A673 (cell line): Measurements from ENCODE around the gene CASD1. TPM values are rescaled to one million over a fixed set of nuclear protein-coding genes. Genes with fewer than 3 reads are reported as not detected.

Experiments used
- BruUV-seq: library from RNA; stranded (reverse); fragments of 400-500 nt; replicated peaks from 2 replicates; lab custom pipeline; 2021; lab: Mats Ljungman, UMichigan
- CTCF ChIA-PET: fragments of 300-600 bp; sonication (Branson Sonifier 250); formaldehyde crosslinking; loops from one replicate; lab custom pipeline; 2022; ENCODE audit warnings: antibody characterized with exemption; lab: Charles Lee
- POLR2A ChIA-PET: fragments of 300-600 bp; sonication (Branson Sonifier 250); formaldehyde crosslinking; loops from one replicate; lab custom pipeline; 2022; ENCODE audit warnings: antibody characterized with exemption; ENCODE audit not compliant: low non-redundant PET; lab: Charles Lee
- DNase-seq: peaks from one replicate; pipeline ENCODE4 v3.0.0-alpha.2; 2015; ENCODE audit warnings: low spot score
- H3K27ac ChIP-seq: fragments of 200-600 bp; sonication (generic); 2 replicates; pipeline ENCODE4 v1.5.1; 2016; ENCODE audit warnings: mixed run types, low read depth, mild to moderate bottlenecking, mixed read lengths, antibody characterized with exemption, low read length; ENCODE audit not compliant: poor library complexity, severe bottlenecking
- H3K27me3 ChIP-seq: fragments of 200-600 bp; sonication (generic); replicated peaks from 2 replicates; pipeline ENCODE4 v1.6.1; 2017; ENCODE audit warnings: mixed run types, low read depth, mild to moderate bottlenecking, mixed read lengths, antibody characterized with exemption, low read length; ENCODE audit not compliant: insufficient read depth, poor library complexity
- H3K36me3 ChIP-seq: fragments of 200-600 bp; sonication (generic); 2 replicates; pipeline ENCODE4 v1.6.1; 2016; ENCODE audit warnings: mixed run types, mild to moderate bottlenecking, mixed read lengths, antibody characterized with exemption, low read length; ENCODE audit not compliant: insufficient read depth, poor library complexity, severe bottlenecking
- H3K4me1 ChIP-seq: fragments of 200-600 bp; sonication (generic); 2 replicates; pipeline ENCODE4 v1.6.1; 2017; ENCODE audit warnings: mixed run types, mild to moderate bottlenecking, mixed read lengths, antibody characterized with exemption, low read length; ENCODE audit not compliant: insufficient read depth, poor library complexity, severe bottlenecking
- H3K4me3 ChIP-seq: fragments of 200-600 bp; sonication (generic); 2 replicates; pipeline ENCODE4 v1.5.1; 2016; ENCODE audit warnings: low read depth, mixed run types, mild to moderate bottlenecking, mixed read lengths, low read length; ENCODE audit not compliant: poor library complexity, severe bottlenecking
- H3K9me3 ChIP-seq: fragments of 200-600 bp; sonication (generic); 2 replicates; pipeline ENCODE4 v1.6.1; 2016; ENCODE audit warnings: mixed run types, low read depth, mild to moderate bottlenecking, mixed read lengths, antibody characterized with exemption, low read length; ENCODE audit not compliant: poor library complexity, severe bottlenecking
- EZH2 ChIP-seq: fragments of 200-600 bp; sonication (generic); IDR thresholded peaks from 2 replicates; pipeline ENCODE4 v1.6.1; 2017; ENCODE audit warnings: borderline replicate concordance, low read depth, mild to moderate bottlenecking, mixed read lengths, antibody characterized with exemption, low read length; ENCODE audit not compliant: poor library complexity, severe bottlenecking
- intact Hi-C: fragments of 100-400 bp; cut with micrococcal nuclease; formaldehyde crosslinking; loops from one replicate; pipeline ENCODE4 v1.10.0; 2022; ENCODE audit not compliant: unreplicated experiment
- total RNA-seq: library from RNA; stranded (reverse); gene quantifications from 2 replicates; pipeline ENCODE4 v1.2.3, GENCODE V29; 2021
- TF ChIP-seq, protein P1 (sequence below): fragments of 300-800, 200-600 bp; sonication (generic); conservative IDR thresholded peaks from 2 replicates; pipeline ENCODE4 v1.5.1; 2017; ENCODE audit warnings: low read depth, mild to moderate bottlenecking, antibody characterized with exemption, low read length, moderate library complexity, mixed read lengths

Gene CASD1
- total RNA-seq, 1 experiment from 2014 or later: 17.0 TPM

DNA sequence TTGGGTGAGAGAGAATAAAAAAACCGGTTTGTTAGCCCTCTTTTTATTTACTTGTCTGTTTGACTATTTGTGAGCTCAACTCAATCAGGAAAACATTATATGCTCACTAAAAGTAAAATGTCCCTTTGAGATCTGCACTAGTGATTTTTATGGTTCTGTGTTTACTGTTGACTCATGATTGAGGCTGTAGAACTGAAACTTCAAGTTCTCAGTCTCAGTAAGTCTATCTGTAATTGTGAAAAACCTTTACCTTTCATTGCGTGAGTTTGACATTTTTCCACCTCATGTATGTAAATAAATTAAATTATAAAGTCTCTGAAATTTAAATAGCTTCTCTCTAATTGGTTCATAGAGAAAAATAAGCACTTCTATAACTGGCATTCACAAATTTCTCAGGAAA lies 17.0 kb upstream of the CASD1 start:
- no TSS peak for BruUV-seq
- no peak for TF ChIP-seq EZH2
- TF ChIP-seq, protein P1, sequence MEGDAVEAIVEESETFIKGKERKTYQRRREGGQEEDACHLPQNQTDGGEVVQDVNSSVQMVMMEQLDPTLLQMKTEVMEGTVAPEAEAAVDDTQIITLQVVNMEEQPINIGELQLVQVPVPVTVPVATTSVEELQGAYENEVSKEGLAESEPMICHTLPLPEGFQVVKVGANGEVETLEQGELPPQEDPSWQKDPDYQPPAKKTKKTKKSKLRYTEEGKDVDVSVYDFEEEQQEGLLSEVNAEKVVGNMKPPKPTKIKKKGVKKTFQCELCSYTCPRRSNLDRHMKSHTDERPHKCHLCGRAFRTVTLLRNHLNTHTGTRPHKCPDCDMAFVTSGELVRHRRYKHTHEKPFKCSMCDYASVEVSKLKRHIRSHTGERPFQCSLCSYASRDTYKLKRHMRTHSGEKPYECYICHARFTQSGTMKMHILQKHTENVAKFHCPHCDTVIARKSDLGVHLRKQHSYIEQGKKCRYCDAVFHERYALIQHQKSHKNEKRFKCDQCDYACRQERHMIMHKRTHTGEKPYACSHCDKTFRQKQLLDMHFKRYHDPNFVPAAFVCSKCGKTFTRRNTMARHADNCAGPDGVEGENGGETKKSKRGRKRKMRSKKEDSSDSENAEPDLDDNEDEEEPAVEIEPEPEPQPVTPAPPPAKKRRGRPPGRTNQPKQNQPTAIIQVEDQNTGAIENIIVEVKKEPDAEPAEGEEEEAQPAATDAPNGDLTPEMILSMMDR: no peak
- H3K4me1 ChIP-seq: no peaks in the 10 kb centered on the region
- intact Hi-C loops: no loop called here
- H3K36me3 ChIP-seq: no peaks in the 10 kb centered on the region
- no peaks in the 10 kb centered on the region for H3K9me3 ChIP-seq
- DNase-seq: no peak
- H3K4me3 ChIP-seq: no peak overlapping the region
- H3K27ac ChIP-seq: no peak overlapping the region
- CTCF ChIA-PET: no interaction called here
- POLR2A ChIA-PET: interaction anchor here (0.6 kb wide), 1 partner anchor 871 kb away, joined by 5 read pairs; no protein-coding TSS in a partner anchor
- no peaks in the 10 kb centered on the region for H3K27me3 ChIP-seq

GRCh38 chr7:94497874-94498670 lies 11.5 kb upstream of the CASD1 start:
- ChIA-PET POLR2A (no interaction called here), CTCF (interaction anchor here (0.7 kb wide), 1 partner anchor 16 kb away, joined by 4 read pairs; no protein-coding TSS in a partner anchor)
- TF ChIP-seq, protein P1: no peak
- TF ChIP-seq EZH2: no peak
- DNase-seq: no peak
- Histone ChIP-seq H3K4me3 (no peak overlapping the region), H3K36me3 (no peaks in the 10 kb centered on the region), H3K9me3 (no peaks in the 10 kb centered on the region), H3K27ac (no peak overlapping the region), H3K4me1 (no peaks in the 10 kb centered on the region), H3K27me3 (no peaks in the 10 kb centered on the region)
- BruUV-seq: no TSS peak
- intact Hi-C loops: no loop called here

DNA sequence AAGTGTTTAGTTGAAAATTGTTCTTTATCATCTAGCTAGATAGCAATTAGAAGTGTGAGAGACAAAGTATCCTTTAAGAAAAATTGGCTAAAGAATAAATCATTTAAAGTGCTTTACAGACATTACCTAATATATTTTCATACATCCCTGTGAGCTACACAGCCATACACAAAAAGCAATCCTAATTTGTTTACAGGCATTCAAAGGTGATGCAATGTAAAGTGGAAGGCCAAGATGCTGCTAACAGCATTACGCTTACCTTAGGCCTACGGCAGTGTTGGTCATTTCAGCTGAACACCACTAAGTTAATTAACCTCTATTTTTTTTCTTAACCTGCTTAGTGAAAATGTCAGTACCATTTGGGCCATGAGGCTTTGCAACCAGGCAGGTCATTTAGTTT lies 10.7 kb upstream of the CASD1 start:
- H3K36me3 ChIP-seq: no peaks in the 10 kb centered on the region
- ChIA-PET POLR2A (no interaction called here), CTCF (no interaction called here)
- no TSS peak for BruUV-seq
- H3K27ac ChIP-seq: no peak overlapping the region
- no peak overlapping the region for H3K4me3 ChIP-seq
- H3K27me3 ChIP-seq: no peaks in the 10 kb centered on the region
- intact Hi-C loops: no loop called here
- H3K4me1 ChIP-seq: no peaks in the 10 kb centered on the region
- TF ChIP-seq EZH2: no peak
- TF ChIP-seq, protein P1: no peak
- no peaks in the 10 kb centered on the region for H3K9me3 ChIP-seq
- no peak for DNase-seq
